T-helper 2 cell (primary cell): ENCODE results near the gene B3GNT9.
A peak's percentile ranks its signal among the peaks of the same experiment; 100 is the strongest.

Experiments used
- DNase-seq, 5 experiments: peaks; one replicate each; pipeline versions ENCODE4 v3.0.0 to v3.0.0-alpha.2; 2012 to 2022

The B3GNT9 gene

DNA sequence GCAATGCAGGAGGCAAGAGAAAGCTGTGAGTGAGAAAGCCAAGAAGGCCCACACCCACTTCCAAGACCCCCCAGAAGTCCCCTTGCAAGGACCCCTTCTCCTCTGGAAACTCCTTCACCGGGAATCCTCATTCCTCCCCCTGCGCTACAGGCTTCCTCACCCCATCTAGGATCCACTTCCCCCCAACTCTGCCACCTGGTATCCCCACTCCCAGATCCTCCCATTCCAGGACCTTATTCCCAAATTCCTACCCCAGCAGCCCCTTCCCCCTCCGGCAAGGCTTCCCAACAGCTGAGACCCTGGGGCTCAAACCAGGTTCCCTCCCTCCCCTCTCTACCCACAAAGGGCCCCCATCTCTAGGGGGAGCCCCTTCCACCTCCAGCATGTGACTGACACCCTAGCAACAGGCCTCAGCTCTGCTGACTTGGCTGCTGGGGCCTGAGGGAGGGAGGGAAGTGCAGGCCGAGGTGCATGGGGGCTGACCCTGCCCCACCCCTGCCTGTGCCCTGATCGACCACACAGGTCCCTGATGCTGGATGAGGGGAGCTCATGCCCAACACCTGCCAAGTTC, 15.9 kb upstream of the B3GNT9 start:
- DNase-seq = no peak

DNA sequence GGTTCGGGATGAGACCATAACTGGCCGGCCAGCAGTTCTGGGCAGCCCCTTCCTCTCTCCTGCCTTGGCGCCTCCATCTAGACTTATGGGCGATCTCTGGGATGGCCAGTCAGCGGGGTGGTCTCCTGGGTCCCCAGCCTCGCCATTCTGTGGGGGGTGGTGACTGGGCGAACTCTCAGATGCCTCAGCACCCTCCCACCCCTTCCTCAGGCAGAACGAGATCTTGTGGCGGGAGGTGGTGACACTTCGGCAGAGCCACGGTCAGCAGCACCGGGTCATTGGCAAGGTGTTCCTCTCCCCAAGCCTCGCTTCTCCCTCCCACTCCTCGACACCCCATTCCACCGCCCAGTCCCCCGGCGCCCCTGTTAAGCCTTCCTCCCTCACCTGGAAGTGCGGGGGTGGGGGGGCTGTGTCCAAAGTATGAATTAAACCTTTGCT, 15.3 kb upstream of the B3GNT9 start:
- no peak for DNase-seq

GRCh38 chr16:67165121-67166078, 14.6 kb upstream of the B3GNT9 start:
- DNase-seq = no peak

- DNase-seq = no peak
Observed at GRCh38 chr16:67164599-67165061, 13.8 kb upstream of the B3GNT9 start, which contains the start of gene HSF4. Gene HSF4, plus strand, starts transcription at chr16:67164745. Its CDS starts 67 bp downstream, at chr16:67164812.

- DNase-seq = no peak
Observed at GRCh38 chr16:67163999-67164558, 13.3 kb upstream of the B3GNT9 start.

- peak in 1 of 5 experiments; percentile 90 for DNase-seq
Observed at GRCh38 chr16:67163164-67163998, 12.6 kb upstream of the B3GNT9 start.

DNA sequence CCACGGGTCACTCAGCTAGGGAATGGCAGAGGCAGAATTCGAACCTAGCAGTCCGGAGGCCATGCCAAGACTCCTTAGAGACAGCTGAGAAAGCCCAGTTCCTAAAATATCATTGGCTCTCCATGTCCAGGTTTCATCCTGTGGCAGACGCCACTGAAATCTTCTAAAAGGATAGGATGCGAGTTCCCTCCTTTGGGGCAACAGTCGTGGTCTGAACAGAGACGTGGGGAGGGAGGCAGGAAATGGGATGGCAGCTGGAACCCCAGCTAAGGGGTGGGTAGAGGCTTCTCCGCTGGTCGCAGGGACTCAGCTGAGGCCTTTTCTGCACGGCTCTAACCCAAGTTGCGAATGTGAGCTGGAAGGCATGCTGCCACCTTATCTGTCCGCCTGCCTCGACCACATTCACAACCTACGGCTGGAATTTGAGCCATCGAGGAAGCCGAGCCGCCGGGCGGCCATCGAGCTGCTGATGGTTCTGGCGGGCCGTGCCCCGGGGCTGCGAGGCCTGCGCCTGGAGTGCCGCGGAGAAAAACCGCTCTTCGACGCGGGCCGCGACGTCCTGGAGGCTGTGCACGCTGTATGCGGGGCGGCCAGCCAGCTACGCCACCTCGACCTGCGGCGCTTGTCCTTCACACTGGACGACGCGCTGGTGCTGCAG, 11.8 kb upstream of the B3GNT9 start:
- no peak for DNase-seq

GRCh38 chr16:67161595-67162058, 10.8 kb upstream of the B3GNT9 start:
- no peak for DNase-seq

DNA sequence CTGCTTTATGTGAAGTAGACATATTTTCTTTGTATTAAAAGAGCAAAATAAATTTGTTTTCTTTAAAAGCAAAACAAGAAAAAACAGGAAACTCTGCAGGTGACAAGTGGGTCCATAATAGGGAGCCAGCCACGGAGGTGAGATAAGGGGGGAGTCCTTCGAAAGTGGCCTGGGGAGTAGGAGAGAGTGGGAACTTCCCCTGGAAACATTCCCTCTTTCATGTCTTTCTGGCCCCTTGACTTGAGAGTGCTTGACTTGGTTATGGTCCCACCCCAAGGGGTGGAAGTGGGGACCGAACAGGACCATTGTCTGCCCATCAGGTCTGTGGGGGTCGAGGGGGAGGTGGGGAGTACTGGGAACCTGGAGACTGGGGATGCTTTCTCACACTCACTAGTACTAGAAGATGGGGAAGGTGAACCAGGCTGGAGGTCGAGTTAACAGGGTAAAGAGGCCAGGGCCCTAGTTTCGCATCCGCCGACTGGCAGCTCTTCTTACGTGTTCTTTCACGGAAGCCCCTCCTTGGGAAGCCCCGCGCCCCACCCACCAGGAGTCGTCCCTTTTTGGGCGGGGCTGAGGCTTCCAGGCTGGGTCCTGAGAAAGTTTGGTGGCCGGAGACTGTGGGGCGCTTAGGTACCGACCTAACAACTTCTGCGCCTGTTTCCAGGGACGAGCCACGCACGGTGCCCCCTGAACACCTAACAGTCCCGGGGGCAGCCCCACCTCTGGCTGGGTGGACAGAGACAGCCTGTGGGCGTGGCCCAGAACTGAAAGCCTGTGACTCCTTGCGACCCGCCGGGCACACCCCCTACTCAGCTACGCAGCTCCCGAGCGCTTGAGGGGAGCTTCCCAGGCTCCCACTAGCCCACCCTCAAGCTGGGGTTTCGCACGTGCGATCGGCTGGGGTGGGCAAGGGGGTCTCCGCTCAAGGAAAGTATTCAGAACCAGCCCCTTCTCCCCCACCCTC, 8.1 kb upstream of the B3GNT9 start:
- DNase-seq = peak; percentile 54 to 90 (median 74)

GRCh38 chr16:67157892-67158635, 7.3 kb upstream of the B3GNT9 start:
- peak in 2 of 5 experiments; percentile 40 to 62 for DNase-seq

GRCh38 chr16:67157106-67157748, 6.4 kb upstream of the B3GNT9 start:
- no peak for DNase-seq

DNA sequence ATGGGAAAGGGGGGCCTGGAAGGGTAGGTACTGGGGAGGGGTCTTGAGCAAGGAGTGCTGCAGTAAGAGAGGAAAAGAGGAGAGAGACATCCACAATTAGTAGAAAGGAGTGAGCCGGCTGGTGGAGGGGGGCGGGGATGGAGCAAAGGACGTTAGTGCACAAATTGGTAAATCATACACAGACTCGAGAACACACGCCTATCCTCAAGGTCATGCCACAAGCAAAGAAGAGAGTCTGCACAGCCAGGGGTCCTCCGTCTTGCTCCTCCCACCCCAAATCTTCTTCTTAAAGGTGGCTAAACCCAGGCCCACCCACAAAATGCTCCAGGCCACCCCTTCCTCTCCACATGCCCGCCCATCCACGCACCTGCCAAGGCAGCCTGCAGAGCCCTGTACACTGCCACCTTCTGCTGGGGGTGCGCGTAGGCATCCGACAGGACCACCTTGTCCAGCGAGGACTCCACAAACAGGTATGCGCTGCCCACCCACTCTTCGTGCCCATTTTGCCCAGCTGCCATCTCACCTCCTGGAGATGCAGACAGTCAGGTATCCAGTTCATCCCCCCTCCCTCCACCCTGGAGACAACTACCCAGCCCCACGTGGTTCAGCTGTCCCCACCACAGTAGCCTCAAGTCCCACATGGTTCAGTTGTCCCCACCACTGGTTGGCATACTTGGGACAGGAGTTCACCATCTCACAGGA, 5.5 kb upstream of the B3GNT9 start:
- DNase-seq = no peak

- peak; percentile 63 to 80 (median 70) for DNase-seq
Observed at GRCh38 chr16:67155295-67156142, 4.7 kb upstream of the B3GNT9 start.

- DNase-seq = no peak
Observed at GRCh38 chr16:67154578-67155294, 3.9 kb upstream of the B3GNT9 start.

- no peak for DNase-seq
Observed at GRCh38 chr16:67151431-67152097, 766 bp upstream of the B3GNT9 start.
